Hepatocyte (in vitro differentiated cells): ENCODE data around the gene ZMIZ2. TPM values are rescaled to one million over a fixed set of nuclear protein-coding genes. Genes with fewer than 3 reads are reported as not detected.

Experiments
- DNase-seq: peaks from one replicate; pipeline ENCODE4 v3.0.0-alpha.2; 2016; ENCODE audit warnings: low spot score
- H2AFZ ChIP-seq: fragments of 200-600 bp; sonication (generic); 2 replicates; pipeline ENCODE4 v1.6.0; 2016; ENCODE audit warnings: antibody characterized with exemption, mild to moderate bottlenecking
- H3K27ac ChIP-seq: fragments of 200-600 bp; sonication (generic); 2 replicates; pipeline ENCODE4 v1.5.1; 2016; ENCODE audit warnings: mild to moderate bottlenecking
- H3K27me3 ChIP-seq: fragments of 200-600 bp; sonication (generic); 2 replicates; pipeline ENCODE4 v1.6.1; 2016
- H3K36me3 ChIP-seq: fragments of 200-600 bp; sonication (generic); replicated peaks from 2 replicates; pipeline ENCODE4 v1.5.1; 2016; ENCODE audit warnings: low read depth; ENCODE audit not compliant: insufficient read depth
- H3K4me1 ChIP-seq: fragments of 200-600 bp; sonication (generic); 2 replicates; pipeline ENCODE4 v1.5.1; 2016; ENCODE audit warnings: mild to moderate bottlenecking, moderate library complexity; ENCODE audit not compliant: insufficient read depth
- H3K4me2 ChIP-seq: fragments of 200-600 bp; sonication (generic); 2 replicates; pipeline ENCODE4 v1.6.0; 2016
- H3K4me3 ChIP-seq: fragments of 200-600 bp; sonication (generic); 2 replicates; pipeline ENCODE4 v1.5.1; 2016; ENCODE audit warnings: mild to moderate bottlenecking
- H3K79me2 ChIP-seq: fragments of 200-600 bp; sonication (generic); 2 replicates; pipeline ENCODE4 v1.6.0; 2017; ENCODE audit warnings: mild to moderate bottlenecking
- H3K9me2 ChIP-seq: fragments of 200-600 bp; sonication (generic); replicated peaks from 2 replicates; pipeline ENCODE4 v1.6.0; 2017; ENCODE audit warnings: mild to moderate bottlenecking; ENCODE audit not compliant: insufficient read depth
- H3K9me3 ChIP-seq: fragments of 200-600 bp; sonication (generic); 2 replicates; pipeline ENCODE4 v1.5.1; 2016; ENCODE audit warnings: low read depth, mild to moderate bottlenecking
- H4K20me1 ChIP-seq: fragments of 200-600 bp; sonication (generic); 2 replicates; pipeline ENCODE4 v1.6.0; 2016; ENCODE audit warnings: mild to moderate bottlenecking; ENCODE audit not compliant: insufficient read depth, poor library complexity, severe bottlenecking
- EZH2 ChIP-seq: fragments of 200-600 bp; sonication (generic); IDR thresholded peaks from 2 replicates; pipeline ENCODE4 v1.6.1; 2016; ENCODE audit warnings: antibody characterized with exemption, mild to moderate bottlenecking, borderline replicate concordance
- EZH2phosphoT487 ChIP-seq: fragments of 200-600 bp; sonication (generic); IDR thresholded peaks from one replicate; pipeline ENCODE4 v1.6.1; 2018; ENCODE audit warnings: antibody characterized with exemption, mild to moderate bottlenecking, low read depth, moderate library complexity; ENCODE audit not compliant: unreplicated experiment, severe bottlenecking
- WGBS: methylation state at CpG from one replicate; pipeline ENCODE4 v1.1.6; 2016; ENCODE audit warnings: low lambda C conversion rate; ENCODE audit errors: missing lambda C conversion rate; 5-methylcytosine and 5-hydroxymethylcytosine counted together
- polyA plus RNA-seq: library from polyadenylated mRNA; unstranded; fragments of >200 nt; fragmentation: Nextera tagmentation; extraction: Ambion mirVana; gene quantifications from 2 replicates; pipeline ENCODE4 v1.2.1, GENCODE V29; 2016
- total RNA-seq: library from RNA; depleted of rRNA; stranded (reverse); fragments of >200 nt; gene quantifications from 2 replicates; pipeline ENCODE4 v1.2.3, GENCODE V29; 2014
- TF ChIP-seq, protein P1 (sequence below): fragments of 200-600 bp; sonication (generic); IDR thresholded peaks from 2 replicates; pipeline ENCODE4 v1.5.1; 2016; ENCODE audit warnings: antibody characterized with exemption, mild to moderate bottlenecking; ENCODE audit not compliant: poor library complexity

The ZMIZ2 gene
- total and polyA plus RNA-seq, 2 experiments from 2014 or later = 10.5 to 37.0 TPM

DNA sequence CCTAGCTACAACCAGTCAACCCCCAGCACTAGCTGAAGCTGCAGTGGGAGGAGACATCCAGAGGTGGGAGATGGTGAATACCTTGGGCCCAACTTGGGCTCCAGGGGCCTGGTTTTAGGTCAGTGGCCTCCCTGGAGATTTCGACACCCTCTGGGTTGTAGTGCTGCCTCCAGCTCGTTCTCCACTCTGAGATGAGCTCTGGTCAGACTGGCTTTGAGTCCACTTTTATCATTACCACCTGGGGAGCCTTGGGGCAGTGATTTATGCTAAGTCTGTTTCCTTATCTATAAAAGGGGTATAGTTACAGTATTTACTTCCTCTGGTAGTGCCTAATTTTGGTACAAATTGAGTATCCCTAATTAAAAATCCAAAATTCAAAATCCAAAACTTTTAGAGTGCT is 70.6 kb downstream of the ZMIZ2 start:
- H3K79me2 ChIP-seq = no peaks in the 10 kb centered on the region
- H3K9me2 ChIP-seq = no peaks in the 10 kb centered on the region
- H3K36me3 ChIP-seq = no peaks in the 10 kb centered on the region
- H2AFZ ChIP-seq = no peak overlapping the region
- no peak overlapping the region for H3K4me3 ChIP-seq
- no peaks in the 10 kb centered on the region for H3K4me1 ChIP-seq
- H3K4me2 ChIP-seq = no peak overlapping the region
- no peak for DNase-seq
- H3K27ac ChIP-seq = no peak overlapping the region
- no peaks in the 10 kb centered on the region for H3K27me3 ChIP-seq
- WGBS = 59% methylated on average over 2 of the region's 2 CpGs
- H4K20me1 ChIP-seq = no peaks in the 10 kb centered on the region
- no peak for TF ChIP-seq EZH2phosphoT487
- TF ChIP-seq EZH2 = no peak
- TF ChIP-seq, protein P1, sequence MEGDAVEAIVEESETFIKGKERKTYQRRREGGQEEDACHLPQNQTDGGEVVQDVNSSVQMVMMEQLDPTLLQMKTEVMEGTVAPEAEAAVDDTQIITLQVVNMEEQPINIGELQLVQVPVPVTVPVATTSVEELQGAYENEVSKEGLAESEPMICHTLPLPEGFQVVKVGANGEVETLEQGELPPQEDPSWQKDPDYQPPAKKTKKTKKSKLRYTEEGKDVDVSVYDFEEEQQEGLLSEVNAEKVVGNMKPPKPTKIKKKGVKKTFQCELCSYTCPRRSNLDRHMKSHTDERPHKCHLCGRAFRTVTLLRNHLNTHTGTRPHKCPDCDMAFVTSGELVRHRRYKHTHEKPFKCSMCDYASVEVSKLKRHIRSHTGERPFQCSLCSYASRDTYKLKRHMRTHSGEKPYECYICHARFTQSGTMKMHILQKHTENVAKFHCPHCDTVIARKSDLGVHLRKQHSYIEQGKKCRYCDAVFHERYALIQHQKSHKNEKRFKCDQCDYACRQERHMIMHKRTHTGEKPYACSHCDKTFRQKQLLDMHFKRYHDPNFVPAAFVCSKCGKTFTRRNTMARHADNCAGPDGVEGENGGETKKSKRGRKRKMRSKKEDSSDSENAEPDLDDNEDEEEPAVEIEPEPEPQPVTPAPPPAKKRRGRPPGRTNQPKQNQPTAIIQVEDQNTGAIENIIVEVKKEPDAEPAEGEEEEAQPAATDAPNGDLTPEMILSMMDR = no peak
- H3K9me3 ChIP-seq = no peaks in the 10 kb centered on the region

Other genes starting within 250 kb of the ZMIZ2 start
- 14.8 and 20.6 TPM in 2 replicates for gene NPC1L1, start 207.5 kb upstream of the ZMIZ2 start, total RNA-seq
- 25.3 and 25.8 TPM in 2 replicates for gene NPC1L1, start 207.5 kb upstream of the ZMIZ2 start, polyA plus RNA-seq
- gene DDX56, start 174.9 kb upstream of the ZMIZ2 start, total RNA-seq = 57.1 and 57.7 TPM in 2 replicates
- gene DDX56, start 174.9 kb upstream of the ZMIZ2 start, polyA plus RNA-seq = 80.6 and 85.0 TPM in 2 replicates
- 239 and 245 TPM in 2 replicates for gene TMED4, start 166.6 kb upstream of the ZMIZ2 start, total RNA-seq
- 86.7 and 94.3 TPM in 2 replicates for gene TMED4, start 166.6 kb upstream of the ZMIZ2 start, polyA plus RNA-seq
- gene OGDH, start 142.2 kb upstream of the ZMIZ2 start, total RNA-seq = 61.1 and 65.3 TPM in 2 replicates
- 38.8 and 40.8 TPM in 2 replicates for gene OGDH, start 142.2 kb upstream of the ZMIZ2 start, polyA plus RNA-seq
- gene PPIA, start 47.8 kb downstream of the ZMIZ2 start, total RNA-seq = 2,189 and 2,465 TPM in 2 replicates
- gene PPIA, start 47.8 kb downstream of the ZMIZ2 start, polyA plus RNA-seq = 2,123 and 2,231 TPM in 2 replicates
- 176 and 178 TPM in 2 replicates for gene H2AZ2, start 99.2 kb downstream of the ZMIZ2 start, total RNA-seq
- gene H2AZ2, start 99.2 kb downstream of the ZMIZ2 start, polyA plus RNA-seq = 132 and 138 TPM in 2 replicates
- gene PURB, start 136.7 kb downstream of the ZMIZ2 start, total RNA-seq = 21.4 and 25.5 TPM in 2 replicates
- 3.2 and 3.5 TPM in 2 replicates for gene PURB, start 136.7 kb downstream of the ZMIZ2 start, polyA plus RNA-seq
- 0.03 TPM in 1 of 2 replicates, not detected in the other for gene MYO1G, start 230.2 kb downstream of the ZMIZ2 start, total RNA-seq
- gene MYO1G, start 230.2 kb downstream of the ZMIZ2 start, polyA plus RNA-seq = 0.10 TPM in 1 of 2 replicates, not detected in the other